IMR-90 (cell line): ENCODE data around the gene PRCP. TPM values are rescaled to one million over a fixed set of nuclear protein-coding genes. Genes with fewer than 3 reads are reported as not detected.

Source experiments
- ATAC-seq: fragments of 200-7000 bp; cut with Tn5 transposase; 2 replicates; pipeline ENCODE4 v1.9.1; 2020; ENCODE audit warnings: low read depth, mild to moderate bottlenecking, moderate library complexity
- BruUV-seq: library from RNA; stranded (reverse); fragments of 400-500 nt; replicated peaks from 2 replicates; lab custom pipeline; 2021; lab: Mats Ljungman, UMichigan
- CTCF ChIA-PET: fragments of 300-600 bp; formaldehyde crosslinking; extraction: SDS; loops from one replicate; lab custom pipeline; 2021; ENCODE audit warnings: antibody characterized with exemption; lab: Yijun Ruan, JAX
- POLR2A ChIA-PET: fragments of 300-600 bp; sonication (Branson Sonifier 250); formaldehyde crosslinking; loops from one replicate; lab custom pipeline; 2022; ENCODE audit warnings: antibody characterized with exemption; ENCODE audit not compliant: unreplicated experiment; lab: Charles Lee
- DNase-seq: peaks from one replicate; pipeline ENCODE4 v3.0.0; 2013
- H2AFZ ChIP-seq: replicated peaks from 2 replicates; pipeline ENCODE3; 2013; ENCODE audit warnings: low read length, mild to moderate bottlenecking; ENCODE audit not compliant: poor library complexity
- H2AK5ac ChIP-seq: 2 replicates; pipeline ENCODE4 v1.6.1; 2013; ENCODE audit warnings: low read depth, low read length, inconsistent platforms
- H2AK9ac ChIP-seq: replicated peaks from 2 replicates; pipeline ENCODE3; 2013; ENCODE audit warnings: mild to moderate bottlenecking, low read depth, low read length, moderate library complexity; ENCODE audit not compliant: poor library complexity
- H2BK120ac ChIP-seq: 2 replicates; pipeline ENCODE4 v1.6.1; 2013; ENCODE audit warnings: low read depth, low read length, inconsistent platforms
- H2BK15ac ChIP-seq: 3 replicates; pipeline ENCODE4 v1.6.1; 2013; ENCODE audit warnings: low read depth, low read length, inconsistent platforms
- H2BK20ac ChIP-seq: 2 replicates; pipeline ENCODE4 v1.6.1; 2013; ENCODE audit warnings: low read depth, mild to moderate bottlenecking, inconsistent platforms, low read length, moderate library complexity
- H2BK5ac ChIP-seq: 2 replicates; pipeline ENCODE4 v1.6.1; 2013; ENCODE audit warnings: mild to moderate bottlenecking, low read depth, low read length, inconsistent platforms; ENCODE audit not compliant: poor library complexity, severe bottlenecking
- H3K14ac ChIP-seq: replicated peaks from 2 replicates; pipeline ENCODE4 v1.6.1; 2013; ENCODE audit warnings: low read depth, low read length, inconsistent platforms
- H3K18ac ChIP-seq: 2 replicates; pipeline ENCODE4 v1.6.1; 2013; ENCODE audit warnings: low read depth, low read length, control low read depth
- H3K23ac ChIP-seq: 2 replicates; pipeline ENCODE4 v1.6.1; 2013; ENCODE audit warnings: low read depth, low read length, inconsistent platforms
- H3K27ac ChIP-seq: 2 replicates; pipeline ENCODE4 v1.5.1; 2013; ENCODE audit warnings: mild to moderate bottlenecking, control low read depth, low read length; ENCODE audit not compliant: insufficient read depth
- H3K27me3 ChIP-seq: 2 replicates; pipeline ENCODE4 v1.6.1; 2013; ENCODE audit warnings: low read length; ENCODE audit not compliant: control insufficient read depth, insufficient read depth
- H3K36me3 ChIP-seq: 2 replicates; pipeline ENCODE4 v1.6.1; 2013; ENCODE audit warnings: low read length, mixed read lengths; ENCODE audit not compliant: control insufficient read depth, insufficient read depth
- H3K4ac ChIP-seq: 2 replicates; pipeline ENCODE4 v1.6.1; 2013; ENCODE audit warnings: low read depth, low read length, inconsistent platforms
- H3K4me1 ChIP-seq: 2 replicates; pipeline ENCODE4 v1.6.1; 2013; ENCODE audit warnings: low read length, mixed read lengths; ENCODE audit not compliant: control insufficient read depth, insufficient read depth
- H3K4me2 ChIP-seq: 2 replicates; pipeline ENCODE4 v1.6.1; 2013; ENCODE audit warnings: low read depth, mild to moderate bottlenecking, control low read depth, low read length, moderate library complexity
- H3K4me3 ChIP-seq: 2 replicates; pipeline ENCODE4 v1.5.1; 2013; ENCODE audit warnings: low read depth, mild to moderate bottlenecking, control low read depth, low read length, moderate library complexity; ENCODE audit not compliant: insufficient read depth
- H3K56ac ChIP-seq: 2 replicates; pipeline ENCODE4 v1.6.1; 2013; ENCODE audit warnings: low read length, inconsistent platforms; ENCODE audit not compliant: insufficient read depth; ENCODE audit errors: extremely low read depth
- H3K79me1 ChIP-seq, 2 experiments: 2 replicates each; pipeline ENCODE4 v1.6.1; 2013; ENCODE audit warnings: low read length in 2 of 2, inconsistent platforms in 1 of 2, low read depth in 1 of 2
- H3K9ac ChIP-seq: 2 replicates; pipeline ENCODE4 v1.6.1; 2013; ENCODE audit warnings: low read depth, low read length, control low read depth
- H3K9me1 ChIP-seq: 2 replicates; pipeline ENCODE4 v1.6.1; 2013; ENCODE audit warnings: low read length, inconsistent platforms; ENCODE audit not compliant: insufficient read depth
- H3K9me3 ChIP-seq: 2 replicates; pipeline ENCODE4 v1.6.1; 2013; ENCODE audit warnings: low read length; ENCODE audit not compliant: control insufficient read depth, insufficient read depth
- H4K20me1 ChIP-seq: 2 replicates; pipeline ENCODE4 v1.6.1; 2013; ENCODE audit warnings: low read length, inconsistent platforms; ENCODE audit not compliant: insufficient read depth
- H4K5ac ChIP-seq: 2 replicates; pipeline ENCODE4 v1.6.1; 2013; ENCODE audit warnings: mild to moderate bottlenecking, low read depth, low read length, control low read depth
- H4K8ac ChIP-seq, 2 experiments: 2 replicates each; pipeline ENCODE4 v1.6.1; 2013; ENCODE audit warnings: low read depth in 2 of 2, low read length in 2 of 2, control low read depth in 1 of 2, inconsistent platforms in 1 of 2
- H4K91ac ChIP-seq: 2 replicates; pipeline ENCODE4 v1.6.1; 2013; ENCODE audit warnings: low read depth, low read length, inconsistent platforms; ENCODE audit not compliant: insufficient read depth
- CEBPB ChIP-seq: IDR thresholded peaks from 2 replicates; pipeline ENCODE4 v1.6.1; 2012; ENCODE audit warnings: low read depth, low read length, improper control_type of control experiment
- FOS ChIP-seq: fragments of 150-350 bp; IDR thresholded peaks from 2 replicates; pipeline ENCODE4 v1.6.1; 2016; ENCODE audit warnings: low read depth, low read length
- MAFK ChIP-seq: IDR thresholded peaks from 2 replicates; pipeline ENCODE4 v1.6.1; 2012; ENCODE audit warnings: low read depth, low read length, improper control_type of control experiment
- MAZ ChIP-seq: IDR thresholded peaks from 2 replicates; pipeline ENCODE4 v1.6.1; 2012; ENCODE audit warnings: low read depth, mild to moderate bottlenecking, low read length, improper control_type of control experiment, moderate library complexity, borderline replicate concordance
- NFE2L2 ChIP-seq: fragments of 150-350 bp; IDR thresholded peaks from 2 replicates; pipeline ENCODE4 v1.6.1; 2016; ENCODE audit warnings: low read depth, mild to moderate bottlenecking, low read length
- POLR2A ChIP-seq: IDR thresholded peaks from 2 replicates; pipeline ENCODE4 v1.6.1; 2012; ENCODE audit warnings: mild to moderate bottlenecking, low read depth, low read length
- RCOR1 ChIP-seq: IDR thresholded peaks from 2 replicates; pipeline ENCODE4 v1.6.1; 2012; ENCODE audit warnings: mild to moderate bottlenecking, low read length, improper control_type of control experiment; ENCODE audit not compliant: insufficient replicate concordance
- RFX5 ChIP-seq: IDR thresholded peaks from 2 replicates; pipeline ENCODE4 v1.8.0; 2012; ENCODE audit warnings: low read depth, mild to moderate bottlenecking, low read length, moderate library complexity
- SMC3 ChIP-seq: fragments of 150-350 bp; IDR thresholded peaks from 2 replicates; pipeline ENCODE4 v1.6.1; 2016; ENCODE audit warnings: low read depth, mild to moderate bottlenecking, antibody characterized with exemption, low read length, moderate library complexity
- WGBS, 2 experiments: methylation state at CpG; one replicate each; pipeline versions ENCODE4 v1.1.5 to v1.1.7; 2013; ENCODE audit warnings: missing lambda C conversion rate in 2 of 2; ENCODE audit not compliant: insufficient read length in 1 of 2; ENCODE audit errors: extremely low coverage in 2 of 2; 5-methylcytosine and 5-hydroxymethylcytosine counted together
- dilution Hi-C: fragments of 300-500 bp; cut with HindIII; formaldehyde crosslinking; loops from one replicate; pipeline ENCODE4 v1.14.3; 2018; ENCODE audit warnings: low sequenced_read_pairs; ENCODE audit not compliant: unreplicated experiment
- in situ Hi-C: fragments of 300-500 bp; cut with MboI; formaldehyde crosslinking; loops from 3 replicates; pipeline ENCODE4 v1.14.3; 2019; ENCODE audit warnings: low sequenced_read_pairs, inconsistent platforms, mixed read lengths
- intact Hi-C: fragments of 100-400 bp; cut with micrococcal nuclease; formaldehyde crosslinking; loops from 2 replicates; pipeline ENCODE4 v1.10.0; 2022
- polyA plus RNA-seq, 3 experiments: library from polyadenylated mRNA; depleted of rRNA; stranded (reverse); fragments of >200 nt; gene quantifications; 2 replicates each; pipeline ENCODE4 v1.2.3, GENCODE V29; 2012; ENCODE audit warnings: low replicate concordance in 1 of 3
- total RNA-seq: library from RNA; depleted of rRNA; stranded (reverse); fragments of >200 nt; gene quantifications from 2 replicates; pipeline ENCODE4 v1.2.3, GENCODE V29; 2012
- TF ChIP-seq, protein P1 (sequence below): fragments of 150-350 bp; IDR thresholded peaks from 2 replicates; pipeline ENCODE4 v1.6.1; 2017; ENCODE audit warnings: mild to moderate bottlenecking, antibody characterized with exemption, low read length, low read depth
- TF ChIP-seq, protein P2 (sequence below): conservative IDR thresholded peaks from 2 replicates; pipeline ENCODE4 v1.5.1; 2012; ENCODE audit warnings: mild to moderate bottlenecking, low read depth, low read length, improper control_type of control experiment

PRCP gene
- total and polyA plus RNA-seq, 2 of the 4 experiments (the other 2 are of a cell fraction), result 31.7 to 64.9 TPM

DNA sequence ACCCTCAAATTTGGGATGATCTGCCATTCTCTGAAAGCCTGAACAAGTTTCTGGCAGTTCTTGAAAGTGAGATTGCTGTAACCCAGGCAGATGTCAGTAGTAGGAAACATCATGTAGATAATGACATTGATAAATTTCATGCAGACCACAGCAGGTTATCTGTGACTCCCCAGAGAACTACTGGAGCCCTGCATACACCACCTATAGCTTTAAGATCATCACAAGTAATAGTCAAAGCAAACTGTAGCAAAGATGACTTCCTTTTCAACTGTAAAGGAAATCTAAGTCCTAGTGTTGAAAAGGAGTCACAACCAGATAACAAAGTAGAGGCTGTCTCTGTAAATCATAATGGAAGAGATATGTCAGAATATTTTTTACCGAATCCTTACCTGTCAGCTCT lies 32.3 kb upstream of the PRCP start:
- Histone ChIP-seq H4K91ac (no peak overlapping the region), H3K4me2 (no peak overlapping the region), H3K9ac (no peak overlapping the region), H3K27me3 (no peaks in the 10 kb centered on the region), H3K9me1 (0 out of 2 replicates have a peak, but pooled peaks cover 1% of the 10 kb centered on the region), H3K9me3 (no peaks in the 10 kb centered on the region), H3K4me3 (no peak overlapping the region), H3K79me1 (no peaks in the 10 kb centered on the region), H3K18ac (no peak overlapping the region), H4K8ac (no peak overlapping the region), H3K14ac (no peak overlapping the region), H3K4ac (no peak overlapping the region), H3K23ac (no peak overlapping the region), H2BK15ac (no peak overlapping the region), H3K36me3 (no peaks in the 10 kb centered on the region; the same call in 1 of the 2 replicates), H2BK120ac (no peak overlapping the region), H3K4me1 (no peaks in the 10 kb centered on the region), H4K20me1 (no peaks in the 10 kb centered on the region), H2BK20ac (no peak overlapping the region), H3K27ac (no peak overlapping the region), H3K56ac (no peak overlapping the region), H2AK5ac (no peak overlapping the region), H2BK5ac (no peak overlapping the region), H4K5ac (no peak overlapping the region), H2AK9ac (no peak overlapping the region), H2AFZ (no peak overlapping the region)
- WGBS, 2 experiments, result no CpG with 5 or more reads among the region's 1 CpG
- in situ Hi-C loops, result no loop called here
- TF ChIP-seq MAZ, result no peak
- no peak for TF ChIP-seq NFE2L2
- TF ChIP-seq RFX5, result no peak
- no peak for TF ChIP-seq MAFK
- no peak for TF ChIP-seq CEBPB
- no peak for TF ChIP-seq FOS
- TF ChIP-seq, protein P1, sequence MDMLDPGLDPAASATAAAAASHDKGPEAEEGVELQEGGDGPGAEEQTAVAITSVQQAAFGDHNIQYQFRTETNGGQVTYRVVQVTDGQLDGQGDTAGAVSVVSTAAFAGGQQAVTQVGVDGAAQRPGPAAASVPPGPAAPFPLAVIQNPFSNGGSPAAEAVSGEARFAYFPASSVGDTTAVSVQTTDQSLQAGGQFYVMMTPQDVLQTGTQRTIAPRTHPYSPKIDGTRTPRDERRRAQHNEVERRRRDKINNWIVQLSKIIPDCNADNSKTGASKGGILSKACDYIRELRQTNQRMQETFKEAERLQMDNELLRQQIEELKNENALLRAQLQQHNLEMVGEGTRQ, result no peak
- TF ChIP-seq RCOR1, result no peak
- TF ChIP-seq SMC3, result no peak
- TF ChIP-seq POLR2A, result no peak
- TF ChIP-seq, protein P2, sequence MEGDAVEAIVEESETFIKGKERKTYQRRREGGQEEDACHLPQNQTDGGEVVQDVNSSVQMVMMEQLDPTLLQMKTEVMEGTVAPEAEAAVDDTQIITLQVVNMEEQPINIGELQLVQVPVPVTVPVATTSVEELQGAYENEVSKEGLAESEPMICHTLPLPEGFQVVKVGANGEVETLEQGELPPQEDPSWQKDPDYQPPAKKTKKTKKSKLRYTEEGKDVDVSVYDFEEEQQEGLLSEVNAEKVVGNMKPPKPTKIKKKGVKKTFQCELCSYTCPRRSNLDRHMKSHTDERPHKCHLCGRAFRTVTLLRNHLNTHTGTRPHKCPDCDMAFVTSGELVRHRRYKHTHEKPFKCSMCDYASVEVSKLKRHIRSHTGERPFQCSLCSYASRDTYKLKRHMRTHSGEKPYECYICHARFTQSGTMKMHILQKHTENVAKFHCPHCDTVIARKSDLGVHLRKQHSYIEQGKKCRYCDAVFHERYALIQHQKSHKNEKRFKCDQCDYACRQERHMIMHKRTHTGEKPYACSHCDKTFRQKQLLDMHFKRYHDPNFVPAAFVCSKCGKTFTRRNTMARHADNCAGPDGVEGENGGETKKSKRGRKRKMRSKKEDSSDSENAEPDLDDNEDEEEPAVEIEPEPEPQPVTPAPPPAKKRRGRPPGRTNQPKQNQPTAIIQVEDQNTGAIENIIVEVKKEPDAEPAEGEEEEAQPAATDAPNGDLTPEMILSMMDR, result no peak
- no peak for DNase-seq
- dilution Hi-C loops, result no loop called here
- POLR2A ChIA-PET, result no interaction called here
- no TSS peak for BruUV-seq
- intact Hi-C loops, result no loop called here
- no peak for ATAC-seq
- CTCF ChIA-PET, result interaction anchor here (0.9 kb wide), 1 partner anchor 65 kb away, joined by 4 read pairs; no protein-coding TSS in a partner anchor
